Measurements from ENCODE around the gene MDM2. TPM values are rescaled to one million over a fixed set of nuclear protein-coding genes. Genes with fewer than 3 reads are reported as not detected.

Gene MDM2
- total RNA-seq, 1 experiment from 2014 or later = 159 TPM

DNA sequence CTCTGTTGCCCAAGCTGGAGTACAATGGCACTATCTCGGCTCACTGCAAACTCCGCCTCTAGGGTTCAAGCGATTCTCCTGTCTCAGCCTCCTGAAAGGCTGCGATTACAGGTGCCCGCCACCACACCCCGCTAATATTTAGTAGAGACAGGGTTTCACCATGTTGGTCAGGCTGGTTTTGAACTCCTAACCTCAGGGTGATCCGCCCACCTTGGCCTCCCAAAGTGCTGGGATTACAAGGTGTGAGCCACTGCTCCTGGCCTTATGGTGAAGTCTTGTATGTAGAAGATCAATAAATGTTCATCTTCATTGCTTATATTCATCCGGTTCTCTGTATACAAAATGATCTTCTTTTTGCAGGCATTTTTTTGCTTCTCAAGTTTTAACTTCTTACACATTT, 47.8 kb downstream of the MDM2 start:
- Histone ChIP-seq H3K27ac (ENCODE audit: insufficient read length, low read depth, low read length) (no peak overlapping the region), H3K9me3 (ENCODE audit: control insufficient read depth, low read depth, low read length) (no peaks in the 10 kb centered on the region), H3K79me2 (ENCODE audit: insufficient read depth, low read length) (no peaks in the 10 kb centered on the region), H2AK5ac (ENCODE audit: insufficient read length, low read length) (no peak overlapping the region), H3K23me2 (ENCODE audit: insufficient read length, low read depth, low read length, poor library complexity, severe bottlenecking) (no peaks in the 10 kb centered on the region), H2BK120ac (ENCODE audit: low read depth, low read length, poor library complexity, severe bottlenecking) (no peak overlapping the region), H3K4me1 (ENCODE audit: insufficient read depth, low read length) (no peaks in the 10 kb centered on the region), H4K5ac (ENCODE audit: insufficient read length, low read depth, low read length) (no peak overlapping the region), H3K27me3 (ENCODE audit: insufficient read depth, low read length) (no peaks in the 10 kb centered on the region), H3K4ac (ENCODE audit: low read depth, low read length) (no peak overlapping the region), H3K18ac (ENCODE audit: insufficient read length, low read depth, low read length) (no peak overlapping the region), H4K8ac (replicated peaks; ENCODE audit: insufficient read length, low read depth, low read length) (no peak overlapping the region), H2AFZ (ENCODE audit: low read length) (no peak overlapping the region), H3K9ac (ENCODE audit: extremely low read depth, insufficient read length, low read length) (no peak overlapping the region), H4K20me1 (ENCODE audit: control insufficient read depth, insufficient read depth, insufficient read length) (no peaks in the 10 kb centered on the region), H3T11ph (ENCODE audit: low read length) (no peak overlapping the region), H3K56ac (ENCODE audit: insufficient read length, low read depth, low read length) (no peak overlapping the region), H2BK15ac (ENCODE audit: low read depth, low read length) (no peak overlapping the region), H2BK5ac (ENCODE audit: insufficient read length, low read length) (no peak overlapping the region), H2BK20ac (ENCODE audit: low read depth, low read length, poor library complexity, severe bottlenecking) (no peak overlapping the region), H2BK12ac (ENCODE audit: insufficient read length, low read depth, low read length) (no peak overlapping the region), H3K14ac (ENCODE audit: insufficient read depth, low read length) (no peak overlapping the region), H4K91ac (ENCODE audit: insufficient read length, low read depth, low read length) (no peak overlapping the region), H3K4me2 (ENCODE audit: insufficient read depth, insufficient read length, low read length) (no peak overlapping the region), H3K79me1 (ENCODE audit: insufficient read depth, low read depth, low read length, poor library complexity, severe bottlenecking) (no peaks in the 10 kb centered on the region), H3K23ac (ENCODE audit: insufficient read length, low read depth, low read length) (no peak overlapping the region)
- WGBS (ENCODE audit: extremely low coverage, insufficient read length, low lambda C conversion rate) = no CpG with 5 or more reads among the region's 8 CpGs
- no peak overlapping the region for H3K27ac Mint-ChIP-seq
- TF ChIP-seq CTCF (conservative IDR thresholded peaks at IDR 0.05) = no peak
- H3K9me3 Mint-ChIP-seq = no peaks in the 10 kb centered on the region
- H3K36me3 Mint-ChIP-seq (ENCODE audit: insufficient read depth in 1 of 3, low read depth in 3 of 3) = no peaks in the 10 kb centered on the region
- no peaks in the 10 kb centered on the region for H3K4me1 Mint-ChIP-seq
- no peak for DNase-seq
- H3K4me3 Mint-ChIP-seq = no peak overlapping the region
- H3K27me3 Mint-ChIP-seq (ENCODE audit: low read depth) = peaks cover 4% of the 10 kb centered on the region; the same call in 1 of the 2 replicates
